GM12801 (cell line): ENCODE measurements around the gene RBM20.

ENCODE experiments used
- TF ChIP-seq, protein P1 (sequence below): IDR thresholded peaks from one replicate; pipeline ENCODE4 v1.5.1; 2011; ENCODE audit warnings: control low read depth; ENCODE audit not compliant: insufficient read length; ENCODE audit errors: extremely low read depth

Gene RBM20

DNA sequence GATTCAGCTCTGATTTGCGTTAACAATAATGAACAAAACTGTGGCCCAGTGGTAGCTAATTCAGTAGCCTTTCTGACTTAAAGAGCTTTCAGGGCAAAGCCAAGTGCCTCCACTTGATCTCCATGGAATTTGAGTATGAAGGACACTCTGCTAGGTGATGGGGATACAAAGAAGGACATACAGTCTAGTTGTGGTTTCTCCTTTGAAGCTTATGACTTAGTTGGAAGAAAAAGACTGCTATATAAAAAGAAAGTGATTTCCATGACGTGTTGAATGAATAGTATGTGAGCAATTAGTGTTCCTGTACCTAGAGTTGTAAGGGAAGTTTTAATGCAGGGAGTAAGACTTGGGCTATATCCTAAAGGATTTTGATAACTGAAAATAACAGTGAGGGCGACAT is 235.9 kb downstream of the RBM20 start:
- TF ChIP-seq, protein P1, sequence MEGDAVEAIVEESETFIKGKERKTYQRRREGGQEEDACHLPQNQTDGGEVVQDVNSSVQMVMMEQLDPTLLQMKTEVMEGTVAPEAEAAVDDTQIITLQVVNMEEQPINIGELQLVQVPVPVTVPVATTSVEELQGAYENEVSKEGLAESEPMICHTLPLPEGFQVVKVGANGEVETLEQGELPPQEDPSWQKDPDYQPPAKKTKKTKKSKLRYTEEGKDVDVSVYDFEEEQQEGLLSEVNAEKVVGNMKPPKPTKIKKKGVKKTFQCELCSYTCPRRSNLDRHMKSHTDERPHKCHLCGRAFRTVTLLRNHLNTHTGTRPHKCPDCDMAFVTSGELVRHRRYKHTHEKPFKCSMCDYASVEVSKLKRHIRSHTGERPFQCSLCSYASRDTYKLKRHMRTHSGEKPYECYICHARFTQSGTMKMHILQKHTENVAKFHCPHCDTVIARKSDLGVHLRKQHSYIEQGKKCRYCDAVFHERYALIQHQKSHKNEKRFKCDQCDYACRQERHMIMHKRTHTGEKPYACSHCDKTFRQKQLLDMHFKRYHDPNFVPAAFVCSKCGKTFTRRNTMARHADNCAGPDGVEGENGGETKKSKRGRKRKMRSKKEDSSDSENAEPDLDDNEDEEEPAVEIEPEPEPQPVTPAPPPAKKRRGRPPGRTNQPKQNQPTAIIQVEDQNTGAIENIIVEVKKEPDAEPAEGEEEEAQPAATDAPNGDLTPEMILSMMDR, result no peak

DNA sequence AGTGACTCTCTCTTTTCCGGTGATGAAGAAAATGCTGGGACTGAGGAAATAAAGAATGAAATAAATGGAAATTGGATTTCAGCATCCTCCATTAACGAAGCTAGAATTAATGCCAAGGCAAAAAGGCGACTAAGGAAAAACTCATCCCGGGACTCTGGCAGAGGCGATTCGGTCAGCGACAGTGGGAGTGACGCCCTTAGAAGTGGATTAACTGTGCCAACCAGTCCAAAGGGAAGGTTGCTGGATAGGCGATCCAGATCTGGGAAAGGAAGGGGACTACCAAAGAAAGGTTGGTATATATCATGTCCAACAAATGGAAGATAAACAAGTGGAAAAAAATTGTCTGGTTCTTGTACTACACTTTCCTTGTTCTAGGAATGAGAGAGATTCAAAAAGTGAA is 237.1 kb downstream of the RBM20 start:
- TF ChIP-seq, protein P1, result no peak

DNA sequence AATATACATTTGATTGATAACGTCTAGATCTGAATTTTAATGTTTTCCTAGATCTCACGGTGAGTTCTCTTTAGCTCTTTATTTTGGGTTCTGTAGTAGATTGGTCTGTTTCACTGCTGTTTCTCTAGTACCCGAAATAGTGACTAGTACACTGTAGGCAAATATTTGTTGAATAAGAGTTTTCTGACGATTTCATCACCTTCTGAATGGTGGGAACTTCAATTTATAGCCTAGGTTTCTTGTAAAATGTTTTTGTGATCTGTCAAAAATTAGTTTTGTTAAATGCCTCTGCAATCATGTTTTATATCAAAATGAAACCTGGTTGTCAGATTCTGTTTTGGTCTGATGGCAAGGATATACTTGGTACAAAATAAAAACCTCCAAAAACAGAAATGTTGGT is 237.8 kb downstream of the RBM20 start:
- TF ChIP-seq, protein P1, result no peak

DNA sequence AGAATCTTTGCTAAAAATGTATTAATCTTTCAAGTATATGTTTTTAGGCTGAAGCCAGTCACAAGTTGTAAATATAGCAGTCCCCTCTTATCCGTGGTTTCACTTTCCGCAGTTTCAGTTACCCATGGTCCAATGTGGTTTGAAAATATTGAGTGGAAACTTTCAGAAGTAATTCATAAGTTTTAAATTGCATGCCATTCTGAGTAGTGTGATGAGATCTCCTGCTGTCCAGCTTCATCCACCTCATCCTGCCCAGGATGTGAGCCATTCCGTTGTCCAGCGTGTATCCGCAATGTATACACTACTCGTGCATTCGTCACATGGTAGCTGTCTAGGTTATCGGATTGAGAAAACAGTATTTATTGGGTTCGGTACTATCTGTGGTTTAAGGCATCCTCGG is 239.8 kb downstream of the RBM20 start:
- TF ChIP-seq, protein P1, result no peak

DNA sequence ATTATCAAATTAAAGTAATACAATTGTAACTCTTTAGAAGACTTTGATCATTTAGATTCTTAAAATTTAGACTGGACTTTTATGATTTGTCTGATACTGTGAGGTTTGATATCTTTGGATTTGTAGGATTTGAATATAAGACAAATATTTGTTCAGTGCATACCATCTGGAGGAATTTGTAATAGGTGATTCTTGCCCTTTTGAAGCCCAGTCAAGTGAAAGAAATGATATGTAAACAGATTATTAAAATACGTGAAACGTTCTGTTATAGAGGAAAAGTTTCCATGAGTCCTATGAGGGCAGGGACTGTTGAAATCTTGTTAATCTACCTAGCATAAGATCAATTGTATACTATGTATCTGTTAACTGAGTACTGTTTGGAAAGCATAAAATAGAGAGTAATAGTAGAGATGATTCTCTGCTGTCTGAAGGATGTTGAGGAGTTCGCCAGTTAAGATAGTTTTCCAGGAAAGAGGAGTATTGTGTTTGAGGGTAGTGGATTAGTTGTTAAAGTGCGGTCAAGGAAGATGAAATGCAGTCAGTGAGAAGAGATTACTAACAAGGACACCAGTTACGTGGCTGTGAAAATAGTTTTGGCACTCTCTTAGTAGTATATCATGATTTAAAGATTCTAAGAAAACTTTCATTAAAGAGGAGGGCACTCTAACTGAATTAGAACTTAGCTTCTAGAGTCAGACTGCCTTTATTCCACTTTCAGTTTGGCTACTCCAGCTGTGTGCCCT is 242.0 kb downstream of the RBM20 start:
- TF ChIP-seq, protein P1, result no peak

DNA sequence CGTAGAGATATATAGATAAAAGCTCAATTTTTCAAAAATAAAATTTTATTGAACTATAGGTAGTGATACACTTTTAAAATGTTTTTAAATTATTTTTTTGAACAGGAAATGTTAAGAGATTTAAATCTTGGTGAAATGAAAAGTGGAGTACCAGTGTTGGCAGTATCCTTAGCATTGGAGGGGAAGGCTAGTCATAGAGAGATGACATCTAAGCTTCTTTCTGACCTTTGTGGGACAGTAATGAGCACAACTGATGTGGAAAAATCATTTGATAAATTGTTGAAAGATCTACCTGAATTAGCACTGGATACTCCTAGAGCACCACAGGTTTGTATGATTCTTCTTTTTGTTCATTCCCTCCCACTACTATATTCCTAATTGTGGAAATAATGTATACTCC is 243.4 kb downstream of the RBM20 start:
- TF ChIP-seq, protein P1, result no peak
